ENCODE measurements around the gene KLF17.

Gene KLF17

GRCh38 chr1:44157903-44158302, 39.3 kb downstream of the KLF17 start:
- no peak for DNase-seq

GRCh38 chr1:44158871-44159270, 40.2 kb downstream of the KLF17 start:
- no peak for DNase-seq

- DNase-seq: no peak
Observed at GRCh38 chr1:44161546-44161945, 42.9 kb downstream of the KLF17 start.

GRCh38 chr1:44168520-44169098, 50.0 kb downstream of the KLF17 start:
- no peak for DNase-seq

- no peak for DNase-seq
Observed at GRCh38 chr1:44170281-44170823, 51.7 kb downstream of the KLF17 start.

GRCh38 chr1:44174630-44175029, 56.0 kb downstream of the KLF17 start:
- no peak for DNase-seq
